ENCODE data around the gene IGSF9B. TPM values are rescaled to one million over a fixed set of nuclear protein-coding genes. Genes with fewer than 3 reads are reported as not detected.

IGSF9B gene
- polyA plus RNA-seq, 1 donor from 2014 or later = not detected

- Mint-ChIP-seq H3K36me3 (no peaks in the 10 kb centered on the region), H3K27me3 (peaks cover 39% of the 10 kb centered on the region), H3K4me3 (no peak overlapping the region), H3K27ac (no peak overlapping the region), H3K9me3 (peaks cover 0 to 2% (median 0%) of the 10 kb centered on the region in 3 donors), H3K4me1 (peaks cover 0 to 7% (median 2%) of the 10 kb centered on the region in 3 donors)
Measured at GRCh38 chr11:133971881-133972280, 15.1 kb upstream of the IGSF9B start.

- peaks cover 48% of the 10 kb centered on the region for H3K27me3 Mint-ChIP-seq
- no peaks in the 10 kb centered on the region for H3K36me3 Mint-ChIP-seq
- peaks cover 0 to 2% (median 0%) of the 10 kb centered on the region in 3 donors for H3K4me1 Mint-ChIP-seq
- peaks cover 0 to 4% (median 0%) of the 10 kb centered on the region in 3 donors for H3K9me3 Mint-ChIP-seq
- H3K4me3 Mint-ChIP-seq = no peak overlapping the region
- no peak overlapping the region for H3K27ac Mint-ChIP-seq
Measured at GRCh38 chr11:133969112-133969511, 12.3 kb upstream of the IGSF9B start.

- H3K36me3 Mint-ChIP-seq = peaks cover 2% of the 10 kb centered on the region
- H3K4me1 Mint-ChIP-seq = peaks cover 0 to 2% (median 0%) of the 10 kb centered on the region in 3 donors
- H3K4me3 Mint-ChIP-seq = peak overlapping the region in 1 of 4 donors; percentile 22
- H3K9me3 Mint-ChIP-seq = peaks cover 0 to 4% (median 0%) of the 10 kb centered on the region in 3 donors
- peaks cover 46% of the 10 kb centered on the region for H3K27me3 Mint-ChIP-seq
- no peak overlapping the region for H3K27ac Mint-ChIP-seq
Measured at GRCh38 chr11:133968300-133968699, 11.5 kb upstream of the IGSF9B start.

GRCh38 chr11:133967599-133968238, 11.0 kb upstream of the IGSF9B start:
- Mint-ChIP-seq H3K9me3 (peaks cover 0 to 4% (median 0%) of the 10 kb centered on the region in 3 donors), H3K4me1 (peaks cover 0 to 2% (median 0%) of the 10 kb centered on the region in 3 donors), H3K4me3 (peak overlapping the region in 1 of 4 donors; percentile 78), H3K27ac (no peak overlapping the region), H3K36me3 (peaks cover 2% of the 10 kb centered on the region), H3K27me3 (peaks cover 45% of the 10 kb centered on the region)

GRCh38 chr11:133966921-133967598, 10.3 kb upstream of the IGSF9B start:
- Mint-ChIP-seq H3K27ac (no peak overlapping the region), H3K4me3 (peak overlapping the region in 1 of 4 donors; percentile 78), H3K36me3 (peaks cover 2% of the 10 kb centered on the region), H3K9me3 (peaks cover 0 to 4% (median 0%) of the 10 kb centered on the region in 3 donors), H3K4me1 (peaks cover 0 to 2% (median 0%) of the 10 kb centered on the region in 3 donors), H3K27me3 (peaks cover 40% of the 10 kb centered on the region)

- Mint-ChIP-seq H3K27me3 (peaks cover 35% of the 10 kb centered on the region), H3K36me3 (peaks cover 2% of the 10 kb centered on the region), H3K4me1 (peaks cover 0 to 2% (median 0%) of the 10 kb centered on the region in 3 donors), H3K27ac (no peak overlapping the region), H3K4me3 (no peak overlapping the region), H3K9me3 (peaks cover 0 to 4% (median 0%) of the 10 kb centered on the region in 3 donors)
Measured at GRCh38 chr11:133966172-133966651, 9.4 kb upstream of the IGSF9B start.

GRCh38 chr11:133965031-133965601, 8.3 kb upstream of the IGSF9B start:
- H3K27me3 Mint-ChIP-seq = peaks cover 30% of the 10 kb centered on the region
- H3K9me3 Mint-ChIP-seq = peaks cover 0 to 4% (median 0%) of the 10 kb centered on the region in 3 donors
- peaks cover 2% of the 10 kb centered on the region for H3K36me3 Mint-ChIP-seq
- no peak overlapping the region for H3K4me3 Mint-ChIP-seq
- H3K4me1 Mint-ChIP-seq = peaks cover 0 to 2% (median 0%) of the 10 kb centered on the region in 3 donors
- H3K27ac Mint-ChIP-seq = no peak overlapping the region

- Mint-ChIP-seq H3K27me3 (peaks cover 27% of the 10 kb centered on the region), H3K4me1 (peaks cover 0 to 2% (median 0%) of the 10 kb centered on the region in 3 donors), H3K9me3 (peaks cover 0 to 4% (median 0%) of the 10 kb centered on the region in 3 donors), H3K36me3 (peaks cover 2% of the 10 kb centered on the region), H3K27ac (peak overlapping the region in 1 of 3 donors; percentile 77), H3K4me3 (no peak overlapping the region)
Measured at GRCh38 chr11:133964356-133964755, 7.6 kb upstream of the IGSF9B start.

- peaks cover 23% of the 10 kb centered on the region for H3K27me3 Mint-ChIP-seq
- no peak overlapping the region for H3K27ac Mint-ChIP-seq
- H3K9me3 Mint-ChIP-seq = peaks cover 0 to 4% (median 0%) of the 10 kb centered on the region in 3 donors
- H3K4me3 Mint-ChIP-seq = no peak overlapping the region
- peaks cover 2% of the 10 kb centered on the region for H3K36me3 Mint-ChIP-seq
- peaks cover 0 to 9% (median 0%) of the 10 kb centered on the region in 3 donors for H3K4me1 Mint-ChIP-seq
Measured at GRCh38 chr11:133961890-133962289, 5.1 kb upstream of the IGSF9B start.

- Mint-ChIP-seq H3K9me3 (no peaks in the 10 kb centered on the region), H3K4me1 (peaks cover 4 to 16% (median 8%) of the 10 kb centered on the region in 3 donors), H3K27me3 (peaks cover 33% of the 10 kb centered on the region), H3K27ac (peak overlapping the region in 2 of 3 donors; percentile 23 to 74), H3K4me3 (peak overlapping the region; percentile 79 to 92 (median 88)), H3K36me3 (no peaks in the 10 kb centered on the region)
Measured at GRCh38 chr11:133957900-133958299, 1.1 kb upstream of the IGSF9B start.

- peak overlapping the region in 1 of 4 donors; percentile 74 for H3K4me3 Mint-ChIP-seq
- H3K27me3 Mint-ChIP-seq = peaks cover 42% of the 10 kb centered on the region
- H3K36me3 Mint-ChIP-seq = no peaks in the 10 kb centered on the region
- no peak overlapping the region for H3K27ac Mint-ChIP-seq
- H3K9me3 Mint-ChIP-seq = no peaks in the 10 kb centered on the region
- peaks cover 4 to 16% (median 8%) of the 10 kb centered on the region in 3 donors for H3K4me1 Mint-ChIP-seq
Measured at GRCh38 chr11:133955945-133956421, 785 bp downstream of the IGSF9B start.

- H3K4me3 Mint-ChIP-seq = peak overlapping the region; percentile 74 to 87 (median 80)
- peaks cover 4 to 16% (median 8%) of the 10 kb centered on the region in 3 donors for H3K4me1 Mint-ChIP-seq
- H3K36me3 Mint-ChIP-seq = no peaks in the 10 kb centered on the region
- no peaks in the 10 kb centered on the region for H3K9me3 Mint-ChIP-seq
- H3K27me3 Mint-ChIP-seq = peaks cover 42% of the 10 kb centered on the region
- H3K27ac Mint-ChIP-seq = peak overlapping the region in 1 of 3 donors; percentile 31
Measured at GRCh38 chr11:133955081-133955891, 1.5 kb downstream of the IGSF9B start.

GRCh38 chr11:133953999-133954398, 2.8 kb downstream of the IGSF9B start:
- Mint-ChIP-seq H3K36me3 (no peaks in the 10 kb centered on the region), H3K27ac (no peak overlapping the region), H3K9me3 (no peaks in the 10 kb centered on the region), H3K27me3 (peaks cover 51% of the 10 kb centered on the region), H3K4me1 (peaks cover 4 to 16% (median 8%) of the 10 kb centered on the region in 3 donors), H3K4me3 (peak overlapping the region in 2 of 4 donors; percentile 22 to 41)

GRCh38 chr11:133953547-133953946, 3.2 kb downstream of the IGSF9B start:
- H3K36me3 Mint-ChIP-seq = no peaks in the 10 kb centered on the region

More at GRCh38 chr11:133953547-133953946, 3.2 kb downstream of the IGSF9B start:
- Mint-ChIP-seq H3K27me3 (peaks cover 53% of the 10 kb centered on the region), H3K4me1 (peaks cover 4 to 16% (median 8%) of the 10 kb centered on the region in 3 donors), H3K9me3 (no peaks in the 10 kb centered on the region), H3K4me3 (peak overlapping the region in 1 of 4 donors; percentile 57), H3K27ac (no peak overlapping the region)
